SK-N-SH treated with all-trans-retinoic acid at 6 μM for 48 hours (cell line): ENCODE results near the gene ORC3.

Source experiments
- ARNTL ChIP-seq: fragments of 450-650 bp; formaldehyde crosslinking; IDR thresholded peaks from 2 replicates; pipeline ENCODE4 v1.5.0; 2020; ENCODE audit warnings: low read depth, mild to moderate bottlenecking, moderate library complexity, borderline replicate concordance
- BACH2 ChIP-seq: fragments of 250-450 bp; sonication (Bioruptor Pico); IDR thresholded peaks from 2 replicates; pipeline ENCODE4 v1.9.0; 2021; ENCODE audit warnings: mild to moderate bottlenecking, borderline replicate concordance
- CSDC2 ChIP-seq: fragments of 250-450 bp; sonication (Bioruptor Pico); IDR thresholded peaks from 2 replicates; pipeline ENCODE4 v1.5.0; 2020; ENCODE audit warnings: mild to moderate bottlenecking, moderate library complexity
- ISL1 ChIP-seq: fragments of 250-450 bp; sonication (Bioruptor Pico); IDR thresholded peaks from 2 replicates; pipeline ENCODE4 v2.1.2; 2022; ENCODE audit warnings: mild to moderate bottlenecking, moderate library complexity
- OSR1 ChIP-seq: fragments of 250-450 bp; sonication (Bioruptor Pico); IDR thresholded peaks from 2 replicates; pipeline ENCODE4 v1.8.0; 2022; ENCODE audit warnings: moderate library complexity, mild to moderate bottlenecking, inconsistent platforms
- PPARA ChIP-seq: fragments of 250-450 bp; sonication (Bioruptor Pico); IDR thresholded peaks from 2 replicates; pipeline ENCODE4 v1.5.0; 2020; ENCODE audit warnings: mild to moderate bottlenecking, borderline replicate concordance
- SNAI2 ChIP-seq: fragments of 250-450 bp; sonication (Bioruptor Pico); IDR thresholded peaks from 2 replicates; pipeline ENCODE4 v1.5.0; 2020; ENCODE audit warnings: mild to moderate bottlenecking, moderate library complexity
- ZC3H10 ChIP-seq: fragments of 250-450 bp; sonication (Bioruptor Pico); IDR thresholded peaks from 2 replicates; pipeline ENCODE4 v1.5.1; 2021; ENCODE audit warnings: mild to moderate bottlenecking, moderate library complexity
- ZFP3 ChIP-seq: fragments of 250-450 bp; sonication (Bioruptor Pico); IDR thresholded peaks from 2 replicates; pipeline ENCODE4 v1.5.0; 2020; ENCODE audit warnings: mild to moderate bottlenecking, moderate library complexity
- ZFP30 ChIP-seq: fragments of 450-650 bp; formaldehyde crosslinking; IDR thresholded peaks from 2 replicates; pipeline ENCODE4 v1.5.0; 2022; ENCODE audit warnings: mild to moderate bottlenecking, moderate library complexity
- TF ChIP-seq, protein P1 (sequence below): fragments of 250-450 bp; sonication (Bioruptor Pico); IDR thresholded peaks from 2 replicates; pipeline ENCODE4 v1.5.1; 2020; ENCODE audit warnings: low read depth, mild to moderate bottlenecking, moderate library complexity
- TF ChIP-seq, protein P2 (sequence below): fragments of 250-450 bp; sonication (Bioruptor Pico); IDR thresholded peaks from 2 replicates; pipeline ENCODE4 v1.5.0; 2020; ENCODE audit warnings: mild to moderate bottlenecking, moderate library complexity
- TF ChIP-seq, protein P3 (sequence below): fragments of 250-450 bp; sonication (Bioruptor Pico); IDR thresholded peaks from 2 replicates; pipeline ENCODE4 v1.5.1; 2021; ENCODE audit warnings: mild to moderate bottlenecking, moderate library complexity
- TF ChIP-seq, protein P4 (sequence below): fragments of 250-450 bp; sonication (Bioruptor Pico); IDR thresholded peaks from 2 replicates; pipeline ENCODE4 v1.8.0; 2020; ENCODE audit warnings: mild to moderate bottlenecking, moderate library complexity, borderline replicate concordance

DNA sequence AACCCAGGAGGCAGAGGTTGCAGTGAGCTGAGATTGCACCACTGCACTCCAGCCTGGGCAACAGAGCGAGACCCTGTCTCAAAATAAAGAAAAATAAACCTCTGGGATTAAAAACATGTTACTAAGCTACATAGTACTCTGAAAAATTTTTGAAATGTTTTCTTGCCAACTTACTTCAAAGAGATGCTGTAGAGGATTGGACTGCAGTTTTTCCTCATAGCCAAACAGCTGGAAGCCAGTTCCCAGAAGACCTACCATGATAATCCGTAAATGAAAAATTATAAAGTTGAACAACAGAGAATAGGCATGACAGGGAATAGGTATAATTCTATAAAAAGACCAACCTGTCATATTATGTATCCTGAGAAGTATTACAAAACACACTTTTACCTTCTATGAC lies 48.2 kb upstream of the ORC3 start:
- TF ChIP-seq ISL1 (CRISPR knock-in tag) (no peak), CSDC2 (CRISPR knock-in tag) (no peak), ARNTL (CRISPR knock-in tag) (no peak), OSR1 (CRISPR knock-in tag) (no peak), ZC3H10 (CRISPR knock-in tag) (no peak), ZFP3 (CRISPR knock-in tag) (no peak), SNAI2 (CRISPR knock-in tag) (no peak), ZFP30 (CRISPR knock-in tag) (no peak), PPARA (no peak), BACH2 (CRISPR knock-in tag) (no peak)
- TF ChIP-seq, protein P1, sequence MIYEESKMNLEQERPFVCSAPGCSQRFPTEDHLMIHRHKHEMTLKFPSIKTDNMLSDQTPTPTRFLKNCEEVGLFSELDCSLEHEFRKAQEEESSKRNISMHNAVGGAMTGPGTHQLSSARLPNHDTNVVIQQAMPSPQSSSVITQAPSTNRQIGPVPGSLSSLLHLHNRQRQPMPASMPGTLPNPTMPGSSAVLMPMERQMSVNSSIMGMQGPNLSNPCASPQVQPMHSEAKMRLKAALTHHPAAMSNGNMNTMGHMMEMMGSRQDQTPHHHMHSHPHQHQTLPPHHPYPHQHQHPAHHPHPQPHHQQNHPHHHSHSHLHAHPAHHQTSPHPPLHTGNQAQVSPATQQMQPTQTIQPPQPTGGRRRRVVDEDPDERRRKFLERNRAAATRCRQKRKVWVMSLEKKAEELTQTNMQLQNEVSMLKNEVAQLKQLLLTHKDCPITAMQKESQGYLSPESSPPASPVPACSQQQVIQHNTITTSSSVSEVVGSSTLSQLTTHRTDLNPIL (CRISPR knock-in tag), result no peak
- TF ChIP-seq, protein P2, sequence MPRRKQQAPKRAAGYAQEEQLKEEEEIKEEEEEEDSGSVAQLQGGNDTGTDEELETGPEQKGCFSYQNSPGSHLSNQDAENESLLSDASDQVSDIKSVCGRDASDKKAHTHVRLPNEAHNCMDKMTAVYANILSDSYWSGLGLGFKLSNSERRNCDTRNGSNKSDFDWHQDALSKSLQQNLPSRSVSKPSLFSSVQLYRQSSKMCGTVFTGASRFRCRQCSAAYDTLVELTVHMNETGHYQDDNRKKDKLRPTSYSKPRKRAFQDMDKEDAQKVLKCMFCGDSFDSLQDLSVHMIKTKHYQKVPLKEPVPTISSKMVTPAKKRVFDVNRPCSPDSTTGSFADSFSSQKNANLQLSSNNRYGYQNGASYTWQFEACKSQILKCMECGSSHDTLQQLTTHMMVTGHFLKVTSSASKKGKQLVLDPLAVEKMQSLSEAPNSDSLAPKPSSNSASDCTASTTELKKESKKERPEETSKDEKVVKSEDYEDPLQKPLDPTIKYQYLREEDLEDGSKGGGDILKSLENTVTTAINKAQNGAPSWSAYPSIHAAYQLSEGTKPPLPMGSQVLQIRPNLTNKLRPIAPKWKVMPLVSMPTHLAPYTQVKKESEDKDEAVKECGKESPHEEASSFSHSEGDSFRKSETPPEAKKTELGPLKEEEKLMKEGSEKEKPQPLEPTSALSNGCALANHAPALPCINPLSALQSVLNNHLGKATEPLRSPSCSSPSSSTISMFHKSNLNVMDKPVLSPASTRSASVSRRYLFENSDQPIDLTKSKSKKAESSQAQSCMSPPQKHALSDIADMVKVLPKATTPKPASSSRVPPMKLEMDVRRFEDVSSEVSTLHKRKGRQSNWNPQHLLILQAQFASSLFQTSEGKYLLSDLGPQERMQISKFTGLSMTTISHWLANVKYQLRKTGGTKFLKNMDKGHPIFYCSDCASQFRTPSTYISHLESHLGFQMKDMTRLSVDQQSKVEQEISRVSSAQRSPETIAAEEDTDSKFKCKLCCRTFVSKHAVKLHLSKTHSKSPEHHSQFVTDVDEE (CRISPR knock-in tag), result no peak
- TF ChIP-seq, protein P3, sequence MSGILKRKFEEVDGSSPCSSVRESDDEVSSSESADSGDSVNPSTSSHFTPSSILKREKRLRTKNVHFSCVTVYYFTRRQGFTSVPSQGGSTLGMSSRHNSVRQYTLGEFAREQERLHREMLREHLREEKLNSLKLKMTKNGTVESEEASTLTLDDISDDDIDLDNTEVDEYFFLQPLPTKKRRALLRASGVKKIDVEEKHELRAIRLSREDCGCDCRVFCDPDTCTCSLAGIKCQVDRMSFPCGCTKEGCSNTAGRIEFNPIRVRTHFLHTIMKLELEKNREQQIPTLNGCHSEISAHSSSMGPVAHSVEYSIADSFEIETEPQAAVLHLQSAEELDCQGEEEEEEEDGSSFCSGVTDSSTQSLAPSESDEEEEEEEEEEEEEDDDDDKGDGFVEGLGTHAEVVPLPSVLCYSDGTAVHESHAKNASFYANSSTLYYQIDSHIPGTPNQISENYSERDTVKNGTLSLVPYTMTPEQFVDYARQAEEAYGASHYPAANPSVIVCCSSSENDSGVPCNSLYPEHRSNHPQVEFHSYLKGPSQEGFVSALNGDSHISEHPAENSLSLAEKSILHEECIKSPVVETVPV, result no peak
- TF ChIP-seq, protein P4, sequence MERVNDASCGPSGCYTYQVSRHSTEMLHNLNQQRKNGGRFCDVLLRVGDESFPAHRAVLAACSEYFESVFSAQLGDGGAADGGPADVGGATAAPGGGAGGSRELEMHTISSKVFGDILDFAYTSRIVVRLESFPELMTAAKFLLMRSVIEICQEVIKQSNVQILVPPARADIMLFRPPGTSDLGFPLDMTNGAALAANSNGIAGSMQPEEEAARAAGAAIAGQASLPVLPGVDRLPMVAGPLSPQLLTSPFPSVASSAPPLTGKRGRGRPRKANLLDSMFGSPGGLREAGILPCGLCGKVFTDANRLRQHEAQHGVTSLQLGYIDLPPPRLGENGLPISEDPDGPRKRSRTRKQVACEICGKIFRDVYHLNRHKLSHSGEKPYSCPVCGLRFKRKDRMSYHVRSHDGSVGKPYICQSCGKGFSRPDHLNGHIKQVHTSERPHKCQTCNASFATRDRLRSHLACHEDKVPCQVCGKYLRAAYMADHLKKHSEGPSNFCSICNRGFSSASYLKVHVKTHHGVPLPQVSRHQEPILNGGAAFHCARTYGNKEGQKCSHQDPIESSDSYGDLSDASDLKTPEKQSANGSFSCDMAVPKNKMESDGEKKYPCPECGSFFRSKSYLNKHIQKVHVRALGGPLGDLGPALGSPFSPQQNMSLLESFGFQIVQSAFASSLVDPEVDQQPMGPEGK (CRISPR knock-in tag), result no peak
